Measurements from ENCODE around the gene WNT10A.

WNT10A gene

GRCh38 chr2:218857371-218858137 is 23.1 kb upstream of the WNT10A start:
- H3F3A ChIP-seq (ENCODE audit: insufficient read depth, low read length): no peaks in the 10 kb centered on the region
- no peaks in the 10 kb centered on the region for H3K36me3 ChIP-seq (ENCODE audit: insufficient read depth, low read length)
- no peaks in the 10 kb centered on the region for H3K9me3 ChIP-seq (ENCODE audit: low read length)
- no peak for TF ChIP-seq EZH2 (IDR thresholded peaks at IDR 0.05; ENCODE audit: borderline replicate concordance, low read length)
- no peak for TF ChIP-seq CTCF (IDR thresholded peaks at IDR 0.05; ENCODE audit: low read length)
- no peak overlapping the region for H3K27ac ChIP-seq (ENCODE audit: low read depth, low read length, poor library complexity, severe bottlenecking)
- H3K79me2 ChIP-seq (ENCODE audit: insufficient read depth, low read length): no peaks in the 10 kb centered on the region
- H3K4me1 ChIP-seq (ENCODE audit: insufficient read depth, low read length, severe bottlenecking): no peaks in the 10 kb centered on the region
- no peak overlapping the region for H3K9ac ChIP-seq (ENCODE audit: low read length)
- H3K4me2 ChIP-seq (ENCODE audit: low read length): no peak overlapping the region
- H2AFZ ChIP-seq (ENCODE audit: low read length): no peak overlapping the region
- H4K20me1 ChIP-seq (ENCODE audit: insufficient read depth, low read length): no peaks in the 10 kb centered on the region
- peaks cover 26% of the 10 kb centered on the region; the same call in 1 of the 2 replicates for H3K27me3 ChIP-seq (ENCODE audit: insufficient read depth, low read length)
- no peaks in the 10 kb centered on the region for H3K9me2 ChIP-seq (ENCODE audit: low read depth, low read length)
- H3K4me3 ChIP-seq (ENCODE audit: low read depth, low read length, poor library complexity, severe bottlenecking): no peak overlapping the region

GRCh38 chr2:218858138-218858445 is 22.6 kb upstream of the WNT10A start:
- Histone ChIP-seq H2AFZ (ENCODE audit: low read length) (no peak overlapping the region), H4K20me1 (ENCODE audit: insufficient read depth, low read length) (no peaks in the 10 kb centered on the region), H3K9ac (ENCODE audit: low read length) (no peak overlapping the region), H3F3A (ENCODE audit: insufficient read depth, low read length) (no peaks in the 10 kb centered on the region), H3K79me2 (ENCODE audit: insufficient read depth, low read length) (no peaks in the 10 kb centered on the region), H3K36me3 (ENCODE audit: insufficient read depth, low read length) (no peaks in the 10 kb centered on the region), H3K9me3 (ENCODE audit: low read length) (no peaks in the 10 kb centered on the region), H3K27ac (ENCODE audit: low read depth, low read length, poor library complexity, severe bottlenecking) (no peak overlapping the region), H3K9me2 (ENCODE audit: low read depth, low read length) (no peaks in the 10 kb centered on the region), H3K4me3 (ENCODE audit: low read depth, low read length, poor library complexity, severe bottlenecking) (no peak overlapping the region), H3K4me1 (ENCODE audit: insufficient read depth, low read length, severe bottlenecking) (no peaks in the 10 kb centered on the region), H3K27me3 (ENCODE audit: insufficient read depth, low read length) (peaks cover 26% of the 10 kb centered on the region; the same call in 1 of the 2 replicates), H3K4me2 (ENCODE audit: low read length) (no peak overlapping the region)
- TF ChIP-seq CTCF (IDR thresholded peaks at IDR 0.05; ENCODE audit: low read length) (no peak), EZH2 (IDR thresholded peaks at IDR 0.05; ENCODE audit: borderline replicate concordance, low read length) (no peak)

- Histone ChIP-seq H3K9me2 (ENCODE audit: low read depth, low read length) (no peaks in the 10 kb centered on the region), H2AFZ (ENCODE audit: low read length) (no peak overlapping the region), H3K4me1 (ENCODE audit: insufficient read depth, low read length, severe bottlenecking) (no peaks in the 10 kb centered on the region), H3K4me2 (ENCODE audit: low read length) (no peak overlapping the region), H3K36me3 (ENCODE audit: insufficient read depth, low read length) (no peaks in the 10 kb centered on the region), H3K27me3 (ENCODE audit: insufficient read depth, low read length) (peaks cover 23% of the 10 kb centered on the region; the same call in 1 of the 2 replicates), H3K79me2 (ENCODE audit: insufficient read depth, low read length) (no peaks in the 10 kb centered on the region), H4K20me1 (ENCODE audit: insufficient read depth, low read length) (no peaks in the 10 kb centered on the region), H3K4me3 (ENCODE audit: low read depth, low read length, poor library complexity, severe bottlenecking) (no peak overlapping the region), H3K9ac (ENCODE audit: low read length) (no peak overlapping the region), H3K9me3 (ENCODE audit: low read length) (no peaks in the 10 kb centered on the region), H3K27ac (ENCODE audit: low read depth, low read length, poor library complexity, severe bottlenecking) (no peak overlapping the region), H3F3A (ENCODE audit: insufficient read depth, low read length) (no peaks in the 10 kb centered on the region)
- TF ChIP-seq EZH2 (IDR thresholded peaks at IDR 0.05; ENCODE audit: borderline replicate concordance, low read length) (no peak), CTCF (IDR thresholded peaks at IDR 0.05; ENCODE audit: low read length) (no peak)
These were observed 21.7 kb upstream of the WNT10A start for GRCh38 chr2:218858671-218859555.
